Activated CD4-positive, CD25-positive, alpha-beta regulatory T cell treated with anti-CD3 and anti-CD28 coated beads, Interleukin-2, amount 50 U/mL, for 72 hours (primary cell): ENCODE results near the gene SCML2.
"Not testable (repeated sequence)": the region's sequence is repeated elsewhere in the genome, so short reads cannot be mapped to it uniquely, and the experiment has no call there.

ENCODE experiments used
- DNase-seq: peaks from one replicate; pipeline ENCODE4 v3.0.0; 2021

Gene SCML2

DNA sequence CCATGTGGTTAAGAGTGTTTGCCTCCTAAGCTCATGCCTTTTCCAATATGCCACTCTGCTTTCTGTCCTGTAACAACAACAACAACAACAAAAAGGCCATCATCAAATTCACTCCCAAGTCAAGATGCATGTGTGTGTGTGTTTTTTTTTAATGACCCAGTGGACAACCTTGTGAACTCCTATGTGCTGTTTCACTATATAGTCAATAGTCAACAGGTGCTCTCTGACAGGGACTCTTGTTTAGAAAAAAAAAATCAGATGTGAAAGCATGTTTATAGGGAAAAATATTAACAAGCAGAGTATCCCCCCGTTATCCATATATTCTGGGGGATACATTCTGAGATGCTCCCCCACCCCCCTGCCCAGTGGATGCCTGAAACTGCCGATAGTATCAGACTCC is 83.2 kb downstream of the SCML2 start:
- no peak for DNase-seq

DNA sequence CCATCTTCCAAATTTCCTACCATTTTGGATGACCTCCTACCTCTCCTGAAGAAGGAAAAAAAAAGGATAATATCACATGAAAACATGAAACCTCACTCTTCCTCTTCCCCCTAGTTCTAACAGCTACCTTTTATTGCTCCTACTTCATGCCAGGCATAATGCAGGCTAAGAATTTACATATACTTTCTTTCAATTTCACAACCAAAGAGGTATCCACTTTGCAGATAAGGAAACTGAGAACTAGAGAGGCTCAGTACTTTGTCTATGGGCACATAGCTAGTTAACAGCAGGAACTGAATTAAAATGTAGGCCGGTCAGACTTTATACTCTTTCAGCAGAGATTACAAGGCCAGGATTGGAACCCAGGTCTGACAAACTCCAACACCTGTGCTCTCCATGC is 99.4 kb downstream of the SCML2 start:
- DNase-seq = no peak

GRCh38 chrX:18252644-18253359 is 101.7 kb downstream of the SCML2 start:
- no peak for DNase-seq

DNA sequence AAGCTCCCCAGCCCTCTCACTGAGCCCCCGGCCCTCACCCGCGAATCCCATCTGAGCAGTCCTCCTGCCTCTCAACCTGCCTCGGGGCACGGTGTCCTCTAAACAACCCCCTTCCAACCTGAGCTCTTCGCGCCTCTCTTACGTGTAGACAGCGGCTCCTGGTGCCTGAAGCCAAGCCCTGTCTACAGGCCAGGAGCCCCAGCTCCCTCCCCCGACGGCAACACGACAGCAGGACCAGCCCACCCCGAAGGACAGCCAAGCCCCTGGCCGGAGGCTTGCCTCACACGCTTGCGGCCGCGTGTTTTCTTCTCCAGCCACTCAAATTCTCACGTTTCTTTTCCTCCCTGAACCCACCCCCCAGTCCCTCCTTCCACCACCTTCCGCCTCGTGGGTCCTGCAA is 124.8 kb downstream of the SCML2 start:
- not testable (repeated sequence) for DNase-seq

GRCh38 chrX:18228069-18228468 is 126.4 kb downstream of the SCML2 start:
- DNase-seq = no peak

DNA sequence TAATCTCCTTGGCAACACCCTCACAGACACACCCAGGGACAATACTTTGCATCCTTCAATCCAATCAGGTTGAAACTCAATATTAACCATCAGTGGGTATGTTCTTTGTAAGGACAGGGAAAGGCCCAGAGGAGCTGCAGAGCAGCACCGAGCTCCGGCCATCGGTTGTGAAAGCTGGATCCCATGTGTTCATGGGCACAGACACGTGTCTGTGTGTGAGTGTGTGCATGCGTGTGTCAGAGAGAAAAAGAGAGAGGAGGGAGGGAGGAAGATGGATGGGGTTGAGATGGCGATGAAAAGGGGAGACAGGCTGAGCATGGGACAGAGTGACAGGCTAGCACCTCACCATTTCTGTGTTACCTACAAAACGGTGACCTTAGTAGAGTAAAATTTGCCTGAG is 127.0 kb downstream of the SCML2 start:
- no peak for DNase-seq

DNA sequence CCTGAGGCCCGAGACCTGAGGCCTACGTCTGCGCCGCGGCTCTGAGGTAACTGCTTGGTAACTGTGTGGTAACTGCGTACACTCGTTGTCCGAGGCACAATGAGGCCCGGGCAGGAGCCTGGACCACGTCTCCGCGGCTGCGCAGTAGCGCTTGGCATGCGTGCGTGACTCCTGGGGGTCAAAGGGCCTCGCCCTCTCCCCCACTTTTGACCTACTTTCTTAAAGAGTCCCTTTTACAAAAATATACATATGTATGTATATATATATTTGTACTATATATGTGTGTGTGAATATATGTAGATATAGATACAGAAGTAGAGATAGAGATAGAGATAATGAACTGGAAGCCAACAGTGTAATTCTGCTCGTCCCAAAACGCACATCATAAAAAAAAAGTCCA is 133.7 kb downstream of the SCML2 start, which contains the start of gene BEND2:
Gene BEND2 (minus strand): TSS at position 101 of the 400 bp plus-strand sequence. CDS start 136 bp downstream, outside the sequence.
- DNase-seq = no peak

DNA sequence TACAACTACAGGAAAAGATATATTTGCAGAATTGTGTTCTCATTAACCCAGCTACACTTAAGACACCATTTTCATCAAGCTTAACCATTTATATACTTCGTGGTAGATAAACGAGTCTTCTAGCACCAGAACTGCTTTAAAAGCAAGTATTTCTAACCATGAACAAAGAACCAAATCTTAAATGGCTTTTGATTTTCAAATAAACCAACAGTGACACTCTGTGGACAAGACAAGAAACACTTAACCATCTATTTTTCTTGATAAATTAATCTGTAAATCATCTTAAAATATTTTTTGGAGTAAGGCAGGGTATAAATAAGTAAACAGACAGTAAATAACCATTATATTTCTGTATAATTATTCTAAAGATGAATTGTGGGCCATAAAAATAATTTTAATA is 144.0 kb downstream of the SCML2 start:
- DNase-seq = no peak

GRCh38 chrX:18206657-18207056 is 147.8 kb downstream of the SCML2 start:
- no peak for DNase-seq

DNA sequence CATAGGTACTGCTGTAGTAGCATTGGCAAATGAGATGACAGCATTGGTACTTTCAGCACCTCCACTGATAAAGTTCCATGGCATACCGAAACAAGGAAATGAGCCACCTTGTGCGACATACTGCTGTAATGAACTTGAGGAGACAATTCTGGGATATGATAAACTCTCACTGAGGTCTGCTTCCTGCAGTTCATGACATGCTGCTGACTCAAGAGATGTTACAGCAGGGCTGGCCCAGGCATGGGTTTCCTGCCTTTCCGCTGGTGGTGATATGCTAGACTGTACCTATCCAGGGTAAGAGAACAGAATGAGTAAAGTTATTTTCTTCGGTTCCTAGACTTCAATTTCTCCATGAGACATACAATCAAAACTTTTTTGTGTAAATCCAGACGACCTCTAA is 150.9 kb downstream of the SCML2 start:
- DNase-seq = no peak

GRCh38 chrX:18194688-18195087 is 159.8 kb downstream of the SCML2 start:
- no peak for DNase-seq
